ENCODE results near the gene PCNX4.
A peak's percentile ranks its signal among the peaks of the same experiment; 100 is the strongest.
"Not testable (repeated sequence)": the region's sequence is repeated elsewhere in the genome, so short reads cannot be mapped to it uniquely, and the experiment has no call there.

Gene PCNX4

GRCh38 chr14:60091550-60092525 lies at the start of gene PCNX4:
Gene PCNX4, plus strand, starts transcription at chr14:60091923. Its CDS starts 15,716 bp downstream, at chr14:60107639.
- H3K36me3 ChIP-seq (ENCODE audit: control insufficient read depth, insufficient read depth, low read length): no peaks in the 10 kb centered on the region
- H3K27me3 ChIP-seq (ENCODE audit: control insufficient read depth, insufficient read depth, low read length): no peaks in the 10 kb centered on the region
- no peaks in the 10 kb centered on the region for H3K9me3 ChIP-seq (ENCODE audit: control insufficient read depth, insufficient read depth, low read length)
- peak within 1 kb of the TSS; percentile 89 for H3K9ac ChIP-seq (ENCODE audit: low read depth, low read length)
- peaks cover 29% of the 10 kb centered on the region for H3K4me1 ChIP-seq (ENCODE audit: control insufficient read depth, insufficient read depth, low read length)
- peak within 1 kb of the TSS; percentile 98 for H3K27ac ChIP-seq (ENCODE audit: low read depth, low read length)
- H3K4me3 ChIP-seq (ENCODE audit: low read depth, low read length): peak within 1 kb of the TSS; percentile 94

DNA sequence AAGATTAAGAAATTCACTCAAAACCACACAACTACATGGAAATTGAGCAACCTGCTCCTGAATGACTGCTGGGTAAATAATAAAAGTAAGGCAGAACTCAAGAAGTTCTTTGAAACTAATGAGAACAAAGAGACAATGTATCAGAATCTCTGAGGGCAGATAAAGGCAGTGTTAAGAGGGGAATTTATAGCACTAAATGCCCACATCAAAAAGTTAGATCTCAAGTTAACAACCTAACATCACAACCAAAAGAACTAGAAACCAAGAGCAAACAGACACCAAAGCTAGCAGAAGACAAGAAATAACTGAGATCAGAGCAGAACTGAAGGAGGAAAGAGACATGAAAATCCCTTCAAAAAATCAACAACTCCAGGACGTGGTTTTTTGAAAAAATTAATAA lies 43.7 kb upstream of the PCNX4 start:
- H3K27ac ChIP-seq (ENCODE audit: low read depth, low read length); H3K4me3 ChIP-seq (ENCODE audit: low read depth, low read length); H3K4me1 ChIP-seq (ENCODE audit: control insufficient read depth, insufficient read depth, low read length); H3K9ac ChIP-seq (ENCODE audit: low read depth, low read length); H3K9me3 ChIP-seq (ENCODE audit: control insufficient read depth, insufficient read depth, low read length); H3K36me3 ChIP-seq (ENCODE audit: control insufficient read depth, insufficient read depth, low read length); H3K27me3 ChIP-seq (ENCODE audit: control insufficient read depth, insufficient read depth, low read length): not testable (repeated sequence)

- Histone ChIP-seq H3K9ac (ENCODE audit: low read depth, low read length) (no peak overlapping the region), H3K4me3 (ENCODE audit: low read depth, low read length) (no peak overlapping the region), H3K9me3 (ENCODE audit: control insufficient read depth, insufficient read depth, low read length) (no peaks in the 10 kb centered on the region), H3K27me3 (ENCODE audit: control insufficient read depth, insufficient read depth, low read length) (no peaks in the 10 kb centered on the region), H3K27ac (ENCODE audit: low read depth, low read length) (no peak overlapping the region), H3K4me1 (ENCODE audit: control insufficient read depth, insufficient read depth, low read length) (no peaks in the 10 kb centered on the region), H3K36me3 (ENCODE audit: control insufficient read depth, insufficient read depth, low read length) (no peaks in the 10 kb centered on the region)
These were observed 40.0 kb upstream of the PCNX4 start for GRCh38 chr14:60051721-60052221.

- no peaks in the 10 kb centered on the region for H3K36me3 ChIP-seq (ENCODE audit: control insufficient read depth, insufficient read depth, low read length)
- H3K9ac ChIP-seq (ENCODE audit: low read depth, low read length): no peak overlapping the region
- H3K4me3 ChIP-seq (ENCODE audit: low read depth, low read length): no peak overlapping the region
- no peak overlapping the region for H3K27ac ChIP-seq (ENCODE audit: low read depth, low read length)
- H3K27me3 ChIP-seq (ENCODE audit: control insufficient read depth, insufficient read depth, low read length): no peaks in the 10 kb centered on the region
- H3K9me3 ChIP-seq (ENCODE audit: control insufficient read depth, insufficient read depth, low read length): no peaks in the 10 kb centered on the region
- no peaks in the 10 kb centered on the region for H3K4me1 ChIP-seq (ENCODE audit: control insufficient read depth, insufficient read depth, low read length)
These were observed 33.6 kb upstream of the PCNX4 start for GRCh38 chr14:60058087-60058486.

DNA sequence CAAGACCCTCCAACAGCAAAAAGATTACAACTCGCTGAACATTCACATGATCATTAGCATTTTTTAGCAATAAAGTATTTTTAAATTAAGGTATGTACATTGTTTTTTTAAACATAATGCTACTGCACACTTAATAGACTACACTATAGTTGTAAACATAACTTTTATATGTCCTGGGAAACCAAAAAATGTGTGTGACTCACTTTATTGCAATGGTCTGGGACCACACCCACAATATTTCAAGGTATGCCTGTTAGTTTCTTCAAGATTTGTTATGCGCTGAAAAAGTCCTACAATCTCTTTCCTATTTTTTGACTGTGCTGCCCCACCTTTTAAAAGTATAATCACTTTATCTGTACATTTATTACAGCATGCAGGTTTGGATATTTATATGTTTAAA lies 30.4 kb upstream of the PCNX4 start:
- Histone ChIP-seq H3K9me3 (ENCODE audit: control insufficient read depth, insufficient read depth, low read length) (no peaks in the 10 kb centered on the region), H3K4me3 (ENCODE audit: low read depth, low read length) (no peak overlapping the region), H3K27me3 (ENCODE audit: control insufficient read depth, insufficient read depth, low read length) (no peaks in the 10 kb centered on the region), H3K36me3 (ENCODE audit: control insufficient read depth, insufficient read depth, low read length) (no peaks in the 10 kb centered on the region), H3K27ac (ENCODE audit: low read depth, low read length) (no peak overlapping the region), H3K9ac (ENCODE audit: low read depth, low read length) (no peak overlapping the region), H3K4me1 (ENCODE audit: control insufficient read depth, insufficient read depth, low read length) (no peaks in the 10 kb centered on the region)

DNA sequence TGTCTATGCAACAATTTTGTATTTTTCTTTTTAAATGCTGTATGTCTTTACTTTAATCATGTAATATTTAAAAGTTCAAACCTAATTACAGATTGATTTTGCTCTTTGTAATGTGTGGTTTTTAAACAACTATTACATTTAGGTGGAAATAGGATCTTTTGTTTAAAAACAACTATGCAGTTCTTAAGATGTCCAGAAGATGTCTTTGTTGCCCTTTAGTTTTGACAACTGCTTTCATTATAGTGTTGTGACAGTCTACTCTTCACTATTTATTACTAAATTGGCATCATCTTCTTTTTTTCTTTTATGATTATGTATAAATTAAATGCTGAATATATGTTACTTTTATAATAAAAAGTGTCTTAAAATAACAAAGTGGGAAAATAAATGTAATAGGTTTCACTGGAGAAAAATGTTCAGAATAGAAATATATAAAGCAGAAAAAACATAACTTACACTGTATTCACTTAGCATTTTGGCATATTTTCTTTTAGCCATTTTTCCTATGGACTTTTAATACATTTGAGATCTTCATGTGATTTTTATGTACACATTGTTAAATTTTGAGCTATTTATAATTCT lies 27.1 kb upstream of the PCNX4 start:
- H3K36me3 ChIP-seq (ENCODE audit: control insufficient read depth, insufficient read depth, low read length): no peaks in the 10 kb centered on the region
- H3K27ac ChIP-seq (ENCODE audit: low read depth, low read length): no peak overlapping the region
- no peaks in the 10 kb centered on the region for H3K9me3 ChIP-seq (ENCODE audit: control insufficient read depth, insufficient read depth, low read length)
- no peaks in the 10 kb centered on the region for H3K4me1 ChIP-seq (ENCODE audit: control insufficient read depth, insufficient read depth, low read length)
- H3K27me3 ChIP-seq (ENCODE audit: control insufficient read depth, insufficient read depth, low read length): no peaks in the 10 kb centered on the region
- no peak overlapping the region for H3K9ac ChIP-seq (ENCODE audit: low read depth, low read length)
- no peak overlapping the region for H3K4me3 ChIP-seq (ENCODE audit: low read depth, low read length)

- Histone ChIP-seq H3K9ac (ENCODE audit: low read depth, low read length) (no peak overlapping the region), H3K27ac (ENCODE audit: low read depth, low read length) (no peak overlapping the region), H3K4me1 (ENCODE audit: control insufficient read depth, insufficient read depth, low read length) (no peaks in the 10 kb centered on the region), H3K27me3 (ENCODE audit: control insufficient read depth, insufficient read depth, low read length) (no peaks in the 10 kb centered on the region), H3K9me3 (ENCODE audit: control insufficient read depth, insufficient read depth, low read length) (no peaks in the 10 kb centered on the region), H3K36me3 (ENCODE audit: control insufficient read depth, insufficient read depth, low read length) (no peaks in the 10 kb centered on the region), H3K4me3 (ENCODE audit: low read depth, low read length) (no peak overlapping the region)
These were observed 23.8 kb upstream of the PCNX4 start for GRCh38 chr14:60067882-60068281.

DNA sequence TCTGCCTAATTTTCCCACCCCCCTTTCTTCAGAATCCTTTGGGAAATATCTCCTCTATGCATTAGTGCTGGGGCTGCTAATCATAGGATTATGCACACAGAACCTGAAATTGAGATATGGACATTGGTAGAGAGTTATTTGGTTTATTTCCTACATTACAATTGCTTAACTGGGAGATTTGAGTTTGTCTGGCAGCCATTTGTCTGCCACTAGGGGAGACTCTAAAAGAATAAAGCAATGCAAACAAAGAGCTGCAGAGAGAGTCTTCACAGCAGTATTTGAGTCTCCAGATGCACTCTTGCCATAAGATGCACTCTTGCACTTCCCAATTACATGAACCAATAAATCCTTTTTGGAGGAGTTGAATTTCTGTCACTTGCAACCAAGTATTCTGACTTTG lies 12.0 kb upstream of the PCNX4 start:
- Histone ChIP-seq H3K27me3 (ENCODE audit: control insufficient read depth, insufficient read depth, low read length) (no peaks in the 10 kb centered on the region), H3K4me1 (ENCODE audit: control insufficient read depth, insufficient read depth, low read length) (peaks cover 3% of the 10 kb centered on the region; the same call in 1 of the 2 replicates), H3K4me3 (ENCODE audit: low read depth, low read length) (no peak overlapping the region), H3K27ac (ENCODE audit: low read depth, low read length) (no peak overlapping the region), H3K9ac (ENCODE audit: low read depth, low read length) (no peak overlapping the region), H3K36me3 (ENCODE audit: control insufficient read depth, insufficient read depth, low read length) (no peaks in the 10 kb centered on the region), H3K9me3 (ENCODE audit: control insufficient read depth, insufficient read depth, low read length) (no peaks in the 10 kb centered on the region)

DNA sequence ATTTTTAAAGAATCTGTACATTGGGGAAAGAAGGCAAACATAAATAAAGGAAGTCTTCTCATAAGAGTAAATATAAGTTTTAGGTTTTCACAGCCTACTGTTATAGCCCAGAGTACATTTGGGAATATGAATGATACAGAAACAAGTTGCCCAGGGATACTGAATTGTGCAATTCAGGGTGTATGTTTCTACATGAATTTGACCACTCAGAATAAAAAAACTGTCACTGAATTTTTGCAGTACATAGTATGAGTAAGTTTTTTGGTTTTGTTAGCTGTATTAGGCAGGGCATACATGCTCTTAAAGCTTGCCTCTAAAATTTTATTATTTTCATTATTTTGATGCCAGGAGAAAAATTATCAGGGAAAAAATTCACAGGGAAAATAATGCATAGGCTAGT lies 6.6 kb upstream of the PCNX4 start:
- H3K9me3 ChIP-seq (ENCODE audit: control insufficient read depth, insufficient read depth, low read length): no peaks in the 10 kb centered on the region
- H3K9ac ChIP-seq (ENCODE audit: low read depth, low read length): no peak overlapping the region
- no peaks in the 10 kb centered on the region for H3K27me3 ChIP-seq (ENCODE audit: control insufficient read depth, insufficient read depth, low read length)
- no peak overlapping the region for H3K27ac ChIP-seq (ENCODE audit: low read depth, low read length)
- no peak overlapping the region for H3K4me3 ChIP-seq (ENCODE audit: low read depth, low read length)
- peaks cover 6% of the 10 kb centered on the region; the same call in 1 of the 2 replicates for H3K4me1 ChIP-seq (ENCODE audit: control insufficient read depth, insufficient read depth, low read length)
- H3K36me3 ChIP-seq (ENCODE audit: control insufficient read depth, insufficient read depth, low read length): no peaks in the 10 kb centered on the region

- no peak overlapping the region for H3K4me3 ChIP-seq (ENCODE audit: low read depth, low read length)
- H3K27me3 ChIP-seq (ENCODE audit: control insufficient read depth, insufficient read depth, low read length): no peaks in the 10 kb centered on the region
- H3K9ac ChIP-seq (ENCODE audit: low read depth, low read length): no peak overlapping the region
- no peaks in the 10 kb centered on the region for H3K36me3 ChIP-seq (ENCODE audit: control insufficient read depth, insufficient read depth, low read length)
- H3K4me1 ChIP-seq (ENCODE audit: control insufficient read depth, insufficient read depth, low read length): peaks cover 7% of the 10 kb centered on the region; the same call in 1 of the 2 replicates
- no peaks in the 10 kb centered on the region for H3K9me3 ChIP-seq (ENCODE audit: control insufficient read depth, insufficient read depth, low read length)
- H3K27ac ChIP-seq (ENCODE audit: low read depth, low read length): no peak overlapping the region
These were observed 6.0 kb upstream of the PCNX4 start for GRCh38 chr14:60085693-60086092.

DNA sequence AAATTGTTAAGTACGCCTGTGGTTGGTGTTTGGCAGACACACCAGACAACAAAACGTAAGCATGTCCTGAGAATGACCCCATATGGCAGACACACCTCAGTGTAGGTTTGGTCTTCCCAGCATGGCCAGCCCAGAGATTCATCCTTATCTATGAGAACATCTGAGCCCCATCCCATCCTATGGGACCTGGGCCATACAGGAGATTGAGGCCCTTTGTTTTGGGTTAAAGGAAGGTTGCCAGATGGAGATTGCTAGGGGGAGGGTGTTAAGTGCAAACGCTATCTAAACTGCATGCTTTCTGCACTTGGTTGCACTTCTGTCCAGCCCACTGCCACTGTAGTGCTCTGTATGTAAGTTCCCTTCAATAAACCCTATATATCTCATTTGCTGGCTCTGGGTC lies 4.1 kb upstream of the PCNX4 start:
- peaks cover 11% of the 10 kb centered on the region; the same call in 1 of the 2 replicates for H3K4me1 ChIP-seq (ENCODE audit: control insufficient read depth, insufficient read depth, low read length)
- H3K36me3 ChIP-seq (ENCODE audit: control insufficient read depth, insufficient read depth, low read length): no peaks in the 10 kb centered on the region
- no peak overlapping the region for H3K9ac ChIP-seq (ENCODE audit: low read depth, low read length)
- no peaks in the 10 kb centered on the region for H3K27me3 ChIP-seq (ENCODE audit: control insufficient read depth, insufficient read depth, low read length)
- H3K27ac ChIP-seq (ENCODE audit: low read depth, low read length): no peak overlapping the region
- H3K4me3 ChIP-seq (ENCODE audit: low read depth, low read length): no peak overlapping the region
- no peaks in the 10 kb centered on the region for H3K9me3 ChIP-seq (ENCODE audit: control insufficient read depth, insufficient read depth, low read length)
